ENCODE measurements around the gene SLC5A5. TPM values are rescaled to one million over a fixed set of nuclear protein-coding genes. Genes with fewer than 3 reads are reported as not detected.

Gene SLC5A5
- total RNA-seq, 2 experiments from 2014 or later, result 1.7 to 2.0 TPM

- Mint-ChIP-seq H3K27me3 (no peaks in the 10 kb centered on the region), H3K27ac (no peak overlapping the region), H3K4me3 (no peak overlapping the region), H3K9me3 (no peaks in the 10 kb centered on the region), H3K36me3 (ENCODE audit: low read depth) (no peaks in the 10 kb centered on the region), H3K4me1 (peaks cover 13% of the 10 kb centered on the region)
- ChIA-PET CTCF (interaction anchor here (6.8 kb wide), 1 partner anchor 53 kb away, joined by 55 read pairs; no protein-coding TSS in a partner anchor), POLR2A (interaction anchor here (1.4 kb wide), 1 partner anchor 52 kb away, joined by 3 read pairs; no protein-coding TSS in a partner anchor)
- no peak for DNase-seq
These were observed 71.0 kb downstream of the SLC5A5 start for GRCh38 chr19:17942582-17943273.

GRCh38 chr19:17943274-17944221 is 71.8 kb downstream of the SLC5A5 start:
- ChIA-PET CTCF (interaction anchor here (6.8 kb wide), 1 partner anchor 52 kb away, joined by 55 read pairs; no protein-coding TSS in a partner anchor), POLR2A (interaction anchor here (1.4 kb wide), 1 partner anchor 51 kb away, joined by 3 read pairs; no protein-coding TSS in a partner anchor)
- no peak overlapping the region for H3K27ac Mint-ChIP-seq
- peaks cover 13% of the 10 kb centered on the region for H3K4me1 Mint-ChIP-seq
- H3K36me3 Mint-ChIP-seq (ENCODE audit: low read depth), result no peaks in the 10 kb centered on the region
- DNase-seq, result no peak
- no peaks in the 10 kb centered on the region for H3K27me3 Mint-ChIP-seq
- H3K4me3 Mint-ChIP-seq, result no peak overlapping the region
- H3K9me3 Mint-ChIP-seq, result no peaks in the 10 kb centered on the region

DNA sequence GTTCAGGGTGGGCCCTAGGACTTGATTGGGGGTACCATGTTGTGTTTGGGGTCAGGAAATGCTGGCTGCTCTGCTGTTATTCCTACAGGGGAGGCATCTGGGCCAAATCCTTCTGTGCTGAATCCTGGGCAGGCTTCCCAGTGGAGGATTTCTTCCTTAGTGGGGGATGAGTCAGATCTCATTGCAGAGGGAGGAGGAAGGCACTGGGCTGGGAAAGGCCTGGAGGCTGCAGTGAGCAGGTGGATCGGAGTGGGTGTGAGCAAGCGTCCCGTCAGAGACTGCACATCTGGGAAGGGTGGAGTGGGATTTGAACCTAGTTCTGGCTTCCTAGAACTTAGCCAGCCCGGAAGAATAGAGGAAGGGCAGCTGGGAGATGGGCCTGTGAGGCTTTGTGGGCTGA is 72.6 kb downstream of the SLC5A5 start:
- Mint-ChIP-seq H3K4me1 (peaks cover 19% of the 10 kb centered on the region), H3K4me3 (no peak overlapping the region), H3K27ac (no peak overlapping the region), H3K9me3 (no peaks in the 10 kb centered on the region), H3K27me3 (peaks cover 6% of the 10 kb centered on the region), H3K36me3 (ENCODE audit: low read depth) (no peaks in the 10 kb centered on the region)
- CTCF ChIA-PET, result interaction anchor here (5.0 to 6.8 kb wide), 2 partner anchors 11 to 52 kb away, joined by 16 to 55 read pairs; partner anchors contain the start of gene CCDC124
- POLR2A ChIA-PET, result no interaction called here
- no peak for DNase-seq

Other genes with a start within 250 kb of the SLC5A5 start
- under 1 TPM in 1 of 2 experiments, not detected in 1; 0.03 TPM for gene UNC13A, start 183.6 kb upstream of the SLC5A5 start, total RNA-seq
- gene MAP1S, start 152.5 kb upstream of the SLC5A5 start, total RNA-seq, result 10 to 100 TPM; 66.2 to 76.2 TPM
- gene FCHO1, start 120.5 kb upstream of the SLC5A5 start, total RNA-seq, result 10 to 100 TPM; 64.8 to 76.7 TPM
- not detected for gene B3GNT3, start 76.8 kb upstream of the SLC5A5 start, total RNA-seq
- 1 to 10 TPM; 7.9 to 9.0 TPM for gene INSL3, start 50.4 kb upstream of the SLC5A5 start, total RNA-seq
- 100 to 1,000 TPM; 233 to 237 TPM for gene JAK3, start 24.0 kb upstream of the SLC5A5 start, total RNA-seq
- 1,000 to 10,000 TPM; 2,013 to 2,059 TPM for gene RPL18A, start 12.0 kb upstream of the SLC5A5 start, total RNA-seq
- gene CCDC124, start 61.1 kb downstream of the SLC5A5 start, total RNA-seq, result 10 to 100 TPM; 59.3 to 60.8 TPM
- gene KCNN1, start 95.2 kb downstream of the SLC5A5 start, total RNA-seq, result not detected
- 10 to 100 TPM; 60.7 to 62.0 TPM for gene ARRDC2, start 136.2 kb downstream of the SLC5A5 start, total RNA-seq
- 10 to 100 TPM; 66.1 to 70.6 TPM for gene IL12RB1, start 215.0 kb downstream of the SLC5A5 start, total RNA-seq
- 10 to 100 TPM; 29.2 to 29.9 TPM for gene MAST3, start 225.8 kb downstream of the SLC5A5 start, total RNA-seq

Measured in activated CD4-positive, alpha-beta memory T cell treated with anti-CD3 and anti-CD28 coated beads, Interleukin-2, amount 10 ng/mL, durations not matched to agents 7 days and 5 days (primary cell).